Measurements from ENCODE around the gene ANKRD44. TPM values are rescaled to one million over a fixed set of nuclear protein-coding genes. Genes with fewer than 3 reads are reported as not detected.

The ANKRD44 gene
- total and polyA plus RNA-seq, 2 of the 8 experiments (the other 6 are each of a cell fraction or from before 2014, with no cell fraction given), result 1.2 to 1.3 TPM

DNA sequence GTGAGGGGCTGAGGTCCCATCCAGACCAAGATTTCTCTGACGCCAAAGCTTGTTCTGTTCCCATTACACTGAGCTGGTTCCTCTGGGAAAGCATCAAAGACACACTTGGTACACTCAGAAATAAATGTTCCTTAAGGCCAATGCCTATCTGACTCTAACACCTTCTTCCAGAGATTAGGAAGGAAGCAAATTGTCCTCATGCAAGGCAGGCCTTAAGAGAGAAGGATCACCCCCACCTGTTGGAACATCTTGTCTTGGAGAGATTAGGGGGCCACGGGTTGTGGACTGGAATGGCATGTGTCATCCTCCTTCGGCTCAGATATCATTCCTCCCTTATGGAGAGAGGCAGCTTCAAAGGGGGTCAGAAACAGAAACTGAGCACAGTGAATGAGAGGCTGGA is 100.2 kb downstream of the ANKRD44 start (continued):
- TF ChIP-seq EP300 (IDR thresholded peaks at IDR 0.05; ENCODE audit: borderline replicate concordance in 1 of 2, low read depth in 2 of 2, low read length in 2 of 2) (no peak), JUND (IDR thresholded peaks at IDR 0.05; ENCODE audit: low read length) (no peak), HDAC2 (IDR thresholded peaks at IDR 0.05; ENCODE audit: borderline replicate concordance in 1 of 2, low read depth in 2 of 2, low read length in 2 of 2) (no peak)
- TF ChIP-seq, protein P1, sequence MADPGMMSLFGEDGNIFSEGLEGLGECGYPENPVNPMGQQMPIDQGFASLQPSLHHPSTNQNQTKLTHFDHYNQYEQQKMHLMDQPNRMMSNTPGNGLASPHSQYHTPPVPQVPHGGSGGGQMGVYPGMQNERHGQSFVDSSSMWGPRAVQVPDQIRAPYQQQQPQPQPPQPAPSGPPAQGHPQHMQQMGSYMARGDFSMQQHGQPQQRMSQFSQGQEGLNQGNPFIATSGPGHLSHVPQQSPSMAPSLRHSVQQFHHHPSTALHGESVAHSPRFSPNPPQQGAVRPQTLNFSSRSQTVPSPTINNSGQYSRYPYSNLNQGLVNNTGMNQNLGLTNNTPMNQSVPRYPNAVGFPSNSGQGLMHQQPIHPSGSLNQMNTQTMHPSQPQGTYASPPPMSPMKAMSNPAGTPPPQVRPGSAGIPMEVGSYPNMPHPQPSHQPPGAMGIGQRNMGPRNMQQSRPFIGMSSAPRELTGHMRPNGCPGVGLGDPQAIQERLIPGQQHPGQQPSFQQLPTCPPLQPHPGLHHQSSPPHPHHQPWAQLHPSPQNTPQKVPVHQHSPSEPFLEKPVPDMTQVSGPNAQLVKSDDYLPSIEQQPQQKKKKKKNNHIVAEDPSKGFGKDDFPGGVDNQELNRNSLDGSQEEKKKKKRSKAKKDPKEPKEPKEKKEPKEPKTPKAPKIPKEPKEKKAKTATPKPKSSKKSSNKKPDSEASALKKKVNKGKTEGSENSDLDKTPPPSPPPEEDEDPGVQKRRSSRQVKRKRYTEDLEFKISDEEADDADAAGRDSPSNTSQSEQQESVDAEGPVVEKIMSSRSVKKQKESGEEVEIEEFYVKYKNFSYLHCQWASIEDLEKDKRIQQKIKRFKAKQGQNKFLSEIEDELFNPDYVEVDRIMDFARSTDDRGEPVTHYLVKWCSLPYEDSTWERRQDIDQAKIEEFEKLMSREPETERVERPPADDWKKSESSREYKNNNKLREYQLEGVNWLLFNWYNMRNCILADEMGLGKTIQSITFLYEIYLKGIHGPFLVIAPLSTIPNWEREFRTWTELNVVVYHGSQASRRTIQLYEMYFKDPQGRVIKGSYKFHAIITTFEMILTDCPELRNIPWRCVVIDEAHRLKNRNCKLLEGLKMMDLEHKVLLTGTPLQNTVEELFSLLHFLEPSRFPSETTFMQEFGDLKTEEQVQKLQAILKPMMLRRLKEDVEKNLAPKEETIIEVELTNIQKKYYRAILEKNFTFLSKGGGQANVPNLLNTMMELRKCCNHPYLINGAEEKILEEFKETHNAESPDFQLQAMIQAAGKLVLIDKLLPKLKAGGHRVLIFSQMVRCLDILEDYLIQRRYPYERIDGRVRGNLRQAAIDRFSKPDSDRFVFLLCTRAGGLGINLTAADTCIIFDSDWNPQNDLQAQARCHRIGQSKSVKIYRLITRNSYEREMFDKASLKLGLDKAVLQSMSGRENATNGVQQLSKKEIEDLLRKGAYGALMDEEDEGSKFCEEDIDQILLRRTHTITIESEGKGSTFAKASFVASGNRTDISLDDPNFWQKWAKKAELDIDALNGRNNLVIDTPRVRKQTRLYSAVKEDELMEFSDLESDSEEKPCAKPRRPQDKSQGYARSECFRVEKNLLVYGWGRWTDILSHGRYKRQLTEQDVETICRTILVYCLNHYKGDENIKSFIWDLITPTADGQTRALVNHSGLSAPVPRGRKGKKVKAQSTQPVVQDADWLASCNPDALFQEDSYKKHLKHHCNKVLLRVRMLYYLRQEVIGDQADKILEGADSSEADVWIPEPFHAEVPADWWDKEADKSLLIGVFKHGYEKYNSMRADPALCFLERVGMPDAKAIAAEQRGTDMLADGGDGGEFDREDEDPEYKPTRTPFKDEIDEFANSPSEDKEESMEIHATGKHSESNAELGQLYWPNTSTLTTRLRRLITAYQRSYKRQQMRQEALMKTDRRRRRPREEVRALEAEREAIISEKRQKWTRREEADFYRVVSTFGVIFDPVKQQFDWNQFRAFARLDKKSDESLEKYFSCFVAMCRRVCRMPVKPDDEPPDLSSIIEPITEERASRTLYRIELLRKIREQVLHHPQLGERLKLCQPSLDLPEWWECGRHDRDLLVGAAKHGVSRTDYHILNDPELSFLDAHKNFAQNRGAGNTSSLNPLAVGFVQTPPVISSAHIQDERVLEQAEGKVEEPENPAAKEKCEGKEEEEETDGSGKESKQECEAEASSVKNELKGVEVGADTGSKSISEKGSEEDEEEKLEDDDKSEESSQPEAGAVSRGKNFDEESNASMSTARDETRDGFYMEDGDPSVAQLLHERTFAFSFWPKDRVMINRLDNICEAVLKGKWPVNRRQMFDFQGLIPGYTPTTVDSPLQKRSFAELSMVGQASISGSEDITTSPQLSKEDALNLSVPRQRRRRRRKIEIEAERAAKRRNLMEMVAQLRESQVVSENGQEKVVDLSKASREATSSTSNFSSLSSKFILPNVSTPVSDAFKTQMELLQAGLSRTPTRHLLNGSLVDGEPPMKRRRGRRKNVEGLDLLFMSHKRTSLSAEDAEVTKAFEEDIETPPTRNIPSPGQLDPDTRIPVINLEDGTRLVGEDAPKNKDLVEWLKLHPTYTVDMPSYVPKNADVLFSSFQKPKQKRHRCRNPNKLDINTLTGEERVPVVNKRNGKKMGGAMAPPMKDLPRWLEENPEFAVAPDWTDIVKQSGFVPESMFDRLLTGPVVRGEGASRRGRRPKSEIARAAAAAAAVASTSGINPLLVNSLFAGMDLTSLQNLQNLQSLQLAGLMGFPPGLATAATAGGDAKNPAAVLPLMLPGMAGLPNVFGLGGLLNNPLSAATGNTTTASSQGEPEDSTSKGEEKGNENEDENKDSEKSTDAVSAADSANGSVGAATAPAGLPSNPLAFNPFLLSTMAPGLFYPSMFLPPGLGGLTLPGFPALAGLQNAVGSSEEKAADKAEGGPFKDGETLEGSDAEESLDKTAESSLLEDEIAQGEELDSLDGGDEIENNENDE (IDR thresholded peaks at IDR 0.05; ENCODE audit: insufficient replicate concordance, low read length), result no peak
- TF ChIP-seq, protein P2, sequence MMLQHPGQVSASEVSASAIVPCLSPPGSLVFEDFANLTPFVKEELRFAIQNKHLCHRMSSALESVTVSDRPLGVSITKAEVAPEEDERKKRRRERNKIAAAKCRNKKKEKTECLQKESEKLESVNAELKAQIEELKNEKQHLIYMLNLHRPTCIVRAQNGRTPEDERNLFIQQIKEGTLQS (IDR thresholded peaks at IDR 0.05; ENCODE audit: insufficient read depth, low read depth, low read length), result no peak
- TF ChIP-seq, protein P3, sequence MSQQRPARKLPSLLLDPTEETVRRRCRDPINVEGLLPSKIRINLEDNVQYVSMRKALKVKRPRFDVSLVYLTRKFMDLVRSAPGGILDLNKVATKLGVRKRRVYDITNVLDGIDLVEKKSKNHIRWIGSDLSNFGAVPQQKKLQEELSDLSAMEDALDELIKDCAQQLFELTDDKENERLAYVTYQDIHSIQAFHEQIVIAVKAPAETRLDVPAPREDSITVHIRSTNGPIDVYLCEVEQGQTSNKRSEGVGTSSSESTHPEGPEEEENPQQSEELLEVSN (IDR thresholded peaks at IDR 0.05), result no peak

Data from H1 (cell line).